GM23338 (cell line): ENCODE measurements around the gene REXO2.

ENCODE experiments used
- CREB1 ChIP-seq: fragments of 250-450 bp; sonication (Bioruptor Pico); IDR thresholded peaks from 2 replicates; pipeline ENCODE4 v1.5.0; 2020; ENCODE audit warnings: low read depth, mild to moderate bottlenecking, moderate library complexity
- EZH2 ChIP-seq: fragments of 200-600 bp; sonication (generic); IDR thresholded peaks from one replicate; pipeline ENCODE4 v1.8.0; 2017; ENCODE audit warnings: antibody characterized with exemption, mild to moderate bottlenecking, low read depth; ENCODE audit not compliant: unreplicated experiment
- EZH2phosphoT487 ChIP-seq: fragments of 200-600 bp; sonication (generic); IDR thresholded peaks from one replicate; pipeline ENCODE4 v1.8.1; 2018; ENCODE audit warnings: antibody characterized with exemption; ENCODE audit not compliant: unreplicated experiment
- JUNB ChIP-seq: IDR thresholded peaks from one replicate; pipeline ENCODE4 v1.6.1; 2016; ENCODE audit warnings: antibody characterized with exemption; ENCODE audit not compliant: unreplicated experiment
- POLR2AphosphoS5 ChIP-seq: IDR thresholded peaks from 2 replicates; pipeline ENCODE4 v1.6.1; 2016; ENCODE audit warnings: antibody characterized with exemption, low read depth
- ZNF331 ChIP-seq: fragments of 250-450 bp; sonication (Bioruptor Pico); IDR thresholded peaks from 2 replicates; pipeline ENCODE4 v1.5.0; 2020; ENCODE audit warnings: low read depth, mild to moderate bottlenecking, moderate library complexity
- TF ChIP-seq, protein P1 (sequence below), 2 experiments: fragments of 200-600 bp in 1 of 2; sonication (generic) in 1 of 2; conservative IDR thresholded peaks; 2 replicates each; pipeline versions ENCODE4 v1.5.1 to v1.6.1; 2016 to 2017; ENCODE audit warnings: antibody characterized with exemption in 2 of 2, low read depth in 2 of 2, mild to moderate bottlenecking in 2 of 2, moderate library complexity in 1 of 2
- TF ChIP-seq, protein P2 (sequence below): IDR thresholded peaks from 2 replicates; pipeline ENCODE4 v1.6.1; 2016; ENCODE audit warnings: antibody characterized with exemption
- TF ChIP-seq, protein P3 (sequence below): IDR thresholded peaks from one replicate; pipeline ENCODE4 v1.6.1; 2018; ENCODE audit warnings: antibody characterized with exemption; ENCODE audit not compliant: unreplicated experiment

DNA sequence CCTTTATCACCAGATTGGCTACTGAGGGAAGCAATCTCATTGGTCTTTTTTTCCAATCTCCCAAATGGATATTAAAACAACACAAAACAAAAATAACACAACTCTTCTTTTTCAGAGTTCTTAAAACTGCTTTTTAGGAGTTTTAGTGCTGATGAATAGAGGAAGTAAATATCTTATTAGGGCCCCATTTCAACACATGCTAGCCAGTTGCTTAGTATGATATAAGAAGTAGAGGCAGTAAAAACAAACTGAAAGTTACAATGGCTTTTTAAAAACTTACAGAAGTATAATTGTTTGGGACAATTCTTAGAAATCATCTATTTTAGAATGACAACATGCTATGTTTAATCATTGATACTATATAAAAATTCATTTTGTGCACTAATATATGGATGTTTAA lies 42.4 kb upstream of the REXO2 start:
- TF ChIP-seq, protein P1, sequence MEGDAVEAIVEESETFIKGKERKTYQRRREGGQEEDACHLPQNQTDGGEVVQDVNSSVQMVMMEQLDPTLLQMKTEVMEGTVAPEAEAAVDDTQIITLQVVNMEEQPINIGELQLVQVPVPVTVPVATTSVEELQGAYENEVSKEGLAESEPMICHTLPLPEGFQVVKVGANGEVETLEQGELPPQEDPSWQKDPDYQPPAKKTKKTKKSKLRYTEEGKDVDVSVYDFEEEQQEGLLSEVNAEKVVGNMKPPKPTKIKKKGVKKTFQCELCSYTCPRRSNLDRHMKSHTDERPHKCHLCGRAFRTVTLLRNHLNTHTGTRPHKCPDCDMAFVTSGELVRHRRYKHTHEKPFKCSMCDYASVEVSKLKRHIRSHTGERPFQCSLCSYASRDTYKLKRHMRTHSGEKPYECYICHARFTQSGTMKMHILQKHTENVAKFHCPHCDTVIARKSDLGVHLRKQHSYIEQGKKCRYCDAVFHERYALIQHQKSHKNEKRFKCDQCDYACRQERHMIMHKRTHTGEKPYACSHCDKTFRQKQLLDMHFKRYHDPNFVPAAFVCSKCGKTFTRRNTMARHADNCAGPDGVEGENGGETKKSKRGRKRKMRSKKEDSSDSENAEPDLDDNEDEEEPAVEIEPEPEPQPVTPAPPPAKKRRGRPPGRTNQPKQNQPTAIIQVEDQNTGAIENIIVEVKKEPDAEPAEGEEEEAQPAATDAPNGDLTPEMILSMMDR (conservative IDR thresholded peaks at IDR 0.05; ENCODE audit: low read depth in 2 of 2): no peak
- no peak for TF ChIP-seq ZNF331 (CRISPR knock-in tag)
- no peak for TF ChIP-seq POLR2AphosphoS5
- TF ChIP-seq EZH2: no peak
- TF ChIP-seq, protein P2, sequence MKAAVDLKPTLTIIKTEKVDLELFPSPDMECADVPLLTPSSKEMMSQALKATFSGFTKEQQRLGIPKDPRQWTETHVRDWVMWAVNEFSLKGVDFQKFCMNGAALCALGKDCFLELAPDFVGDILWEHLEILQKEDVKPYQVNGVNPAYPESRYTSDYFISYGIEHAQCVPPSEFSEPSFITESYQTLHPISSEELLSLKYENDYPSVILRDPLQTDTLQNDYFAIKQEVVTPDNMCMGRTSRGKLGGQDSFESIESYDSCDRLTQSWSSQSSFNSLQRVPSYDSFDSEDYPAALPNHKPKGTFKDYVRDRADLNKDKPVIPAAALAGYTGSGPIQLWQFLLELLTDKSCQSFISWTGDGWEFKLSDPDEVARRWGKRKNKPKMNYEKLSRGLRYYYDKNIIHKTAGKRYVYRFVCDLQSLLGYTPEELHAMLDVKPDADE: no peak
- TF ChIP-seq, protein P3, sequence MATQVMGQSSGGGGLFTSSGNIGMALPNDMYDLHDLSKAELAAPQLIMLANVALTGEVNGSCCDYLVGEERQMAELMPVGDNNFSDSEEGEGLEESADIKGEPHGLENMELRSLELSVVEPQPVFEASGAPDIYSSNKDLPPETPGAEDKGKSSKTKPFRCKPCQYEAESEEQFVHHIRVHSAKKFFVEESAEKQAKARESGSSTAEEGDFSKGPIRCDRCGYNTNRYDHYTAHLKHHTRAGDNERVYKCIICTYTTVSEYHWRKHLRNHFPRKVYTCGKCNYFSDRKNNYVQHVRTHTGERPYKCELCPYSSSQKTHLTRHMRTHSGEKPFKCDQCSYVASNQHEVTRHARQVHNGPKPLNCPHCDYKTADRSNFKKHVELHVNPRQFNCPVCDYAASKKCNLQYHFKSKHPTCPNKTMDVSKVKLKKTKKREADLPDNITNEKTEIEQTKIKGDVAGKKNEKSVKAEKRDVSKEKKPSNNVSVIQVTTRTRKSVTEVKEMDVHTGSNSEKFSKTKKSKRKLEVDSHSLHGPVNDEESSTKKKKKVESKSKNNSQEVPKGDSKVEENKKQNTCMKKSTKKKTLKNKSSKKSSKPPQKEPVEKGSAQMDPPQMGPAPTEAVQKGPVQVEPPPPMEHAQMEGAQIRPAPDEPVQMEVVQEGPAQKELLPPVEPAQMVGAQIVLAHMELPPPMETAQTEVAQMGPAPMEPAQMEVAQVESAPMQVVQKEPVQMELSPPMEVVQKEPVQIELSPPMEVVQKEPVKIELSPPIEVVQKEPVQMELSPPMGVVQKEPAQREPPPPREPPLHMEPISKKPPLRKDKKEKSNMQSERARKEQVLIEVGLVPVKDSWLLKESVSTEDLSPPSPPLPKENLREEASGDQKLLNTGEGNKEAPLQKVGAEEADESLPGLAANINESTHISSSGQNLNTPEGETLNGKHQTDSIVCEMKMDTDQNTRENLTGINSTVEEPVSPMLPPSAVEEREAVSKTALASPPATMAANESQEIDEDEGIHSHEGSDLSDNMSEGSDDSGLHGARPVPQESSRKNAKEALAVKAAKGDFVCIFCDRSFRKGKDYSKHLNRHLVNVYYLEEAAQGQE: no peak
- no peak for TF ChIP-seq JUNB
- no peak for TF ChIP-seq EZH2phosphoT487
- no peak for TF ChIP-seq CREB1
